SU-DHL-6 (cell line): ENCODE data around the gene KCNK4.

Source experiments
- EZH2phosphoT487 ChIP-seq: fragments of 200-600 bp; sonication (generic), shearing (Covaris generic); conservative IDR thresholded peaks from 2 replicates; pipeline ENCODE4 v1.6.1; 2018; ENCODE audit warnings: mild to moderate bottlenecking, antibody characterized with exemption, low read length, moderate library complexity, mixed read lengths
- TF ChIP-seq, protein P1 (sequence below): fragments of 200-600 bp; sonication (generic); IDR thresholded peaks from one replicate; pipeline ENCODE4 v1.5.1; 2017; ENCODE audit warnings: antibody characterized with exemption, mild to moderate bottlenecking, low read length, moderate library complexity; ENCODE audit not compliant: insufficient read depth, poor library complexity, severe bottlenecking

DNA sequence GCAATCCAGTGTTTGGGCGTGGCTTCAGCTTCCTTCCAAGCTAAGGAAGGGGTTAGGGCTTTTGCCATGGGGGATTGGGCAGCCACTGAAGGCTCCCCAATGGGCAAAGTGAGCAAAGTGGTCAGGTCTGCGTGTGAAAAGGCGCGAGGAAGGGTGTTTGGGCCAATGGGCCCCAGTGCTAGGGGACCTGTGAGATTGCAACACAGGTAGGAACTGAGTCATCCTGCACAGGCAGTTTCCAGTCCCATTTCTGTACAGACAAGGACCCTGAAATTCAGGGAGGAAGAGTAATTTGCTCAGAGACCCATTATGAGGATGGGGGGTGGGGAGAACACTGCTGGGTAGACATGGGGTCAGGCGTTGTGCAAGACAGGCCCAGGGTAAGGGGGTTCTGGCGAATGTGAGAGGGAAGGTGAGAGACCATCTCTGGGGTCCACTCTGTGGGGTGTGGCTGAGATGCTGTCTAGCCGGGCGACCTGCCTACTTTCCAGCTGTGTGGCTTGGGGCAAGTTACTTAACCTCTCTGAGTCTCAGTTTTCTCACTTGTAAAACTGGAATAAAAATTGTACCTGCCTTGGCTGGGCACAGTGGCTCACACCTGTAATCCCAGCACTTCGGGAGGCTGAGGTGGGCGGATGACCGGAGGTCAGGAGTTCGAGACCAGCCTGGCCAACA, 56.2 kb downstream of the KCNK4 start:
- TF ChIP-seq, protein P1, sequence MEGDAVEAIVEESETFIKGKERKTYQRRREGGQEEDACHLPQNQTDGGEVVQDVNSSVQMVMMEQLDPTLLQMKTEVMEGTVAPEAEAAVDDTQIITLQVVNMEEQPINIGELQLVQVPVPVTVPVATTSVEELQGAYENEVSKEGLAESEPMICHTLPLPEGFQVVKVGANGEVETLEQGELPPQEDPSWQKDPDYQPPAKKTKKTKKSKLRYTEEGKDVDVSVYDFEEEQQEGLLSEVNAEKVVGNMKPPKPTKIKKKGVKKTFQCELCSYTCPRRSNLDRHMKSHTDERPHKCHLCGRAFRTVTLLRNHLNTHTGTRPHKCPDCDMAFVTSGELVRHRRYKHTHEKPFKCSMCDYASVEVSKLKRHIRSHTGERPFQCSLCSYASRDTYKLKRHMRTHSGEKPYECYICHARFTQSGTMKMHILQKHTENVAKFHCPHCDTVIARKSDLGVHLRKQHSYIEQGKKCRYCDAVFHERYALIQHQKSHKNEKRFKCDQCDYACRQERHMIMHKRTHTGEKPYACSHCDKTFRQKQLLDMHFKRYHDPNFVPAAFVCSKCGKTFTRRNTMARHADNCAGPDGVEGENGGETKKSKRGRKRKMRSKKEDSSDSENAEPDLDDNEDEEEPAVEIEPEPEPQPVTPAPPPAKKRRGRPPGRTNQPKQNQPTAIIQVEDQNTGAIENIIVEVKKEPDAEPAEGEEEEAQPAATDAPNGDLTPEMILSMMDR, result no peak
- TF ChIP-seq EZH2phosphoT487, result no peak
